ENCODE results near the gene ISOC2. TPM values are rescaled to one million over a fixed set of nuclear protein-coding genes. Genes with fewer than 3 reads are reported as not detected.

Gene ISOC2
- total and polyA plus RNA-seq, 9 of the 15 experiments (the other 6 are each of a cell fraction or from before 2014, with no cell fraction given): 1.2 to 229 (median 58.3) TPM

GRCh38 chr19:55408533-55408872 is 52.9 kb downstream of the ISOC2 start (continued):
- TF ChIP-seq ZNF395 (CRISPR knock-in tag; IDR thresholded peaks at IDR 0.05) (peak; percentile 7; the same call in 1 of the 2 replicates), KAT8 (IDR thresholded peaks at IDR 0.05; ENCODE audit: low read depth) (peak; percentile 84), SUPT5H (IDR thresholded peaks at IDR 0.05) (peak; percentile 31; the same call in 1 of the 2 replicates), CGGBP1 (CRISPR knock-in tag; IDR thresholded peaks at IDR 0.05) (no peak), ARHGAP35 (IDR thresholded peaks at IDR 0.05; ENCODE audit: partially characterized antibody) (no peak), CXXC5 (CRISPR knock-in tag; IDR thresholded peaks at IDR 0.05) (no peak), ZNF561 (CRISPR knock-in tag; conservative IDR thresholded peaks at IDR 0.05) (no peak), HDAC2 (IDR thresholded peaks at IDR 0.05) (peak; percentile 58; the same call in 1 of the 2 replicates), ZNF24 (IDR thresholded peaks at IDR 0.05) (0 out of 2 replicates have a peak, but pooled peaks have one; percentile 50), ZNF785 (CRISPR knock-in tag; IDR thresholded peaks at IDR 0.05) (no peak), TRIM24 (IDR thresholded peaks at IDR 0.05) (no peak), POLR2B (IDR thresholded peaks at IDR 0.05; ENCODE audit: low read depth, partially characterized antibody) (peak; percentile 38), CREBBP (IDR thresholded peaks at IDR 0.05; ENCODE audit: low read depth, low read length) (no peak), SNAPC5 (CRISPR knock-in tag; IDR thresholded peaks at IDR 0.05) (no peak)
